NCI-H345 treated with DMSO at 0.1 percent for 48 hours (cell line): ENCODE results near the gene DAGLA.
A peak's percentile ranks its signal among the peaks of the same experiment; 100 is the strongest.

ENCODE experiments used
- DNase-seq: peaks from one replicate; lab custom pipeline; 2025; ENCODE audit not compliant: unreplicated experiment; lab: John Stamatoyannopoulos, UW

Gene DAGLA

DNA sequence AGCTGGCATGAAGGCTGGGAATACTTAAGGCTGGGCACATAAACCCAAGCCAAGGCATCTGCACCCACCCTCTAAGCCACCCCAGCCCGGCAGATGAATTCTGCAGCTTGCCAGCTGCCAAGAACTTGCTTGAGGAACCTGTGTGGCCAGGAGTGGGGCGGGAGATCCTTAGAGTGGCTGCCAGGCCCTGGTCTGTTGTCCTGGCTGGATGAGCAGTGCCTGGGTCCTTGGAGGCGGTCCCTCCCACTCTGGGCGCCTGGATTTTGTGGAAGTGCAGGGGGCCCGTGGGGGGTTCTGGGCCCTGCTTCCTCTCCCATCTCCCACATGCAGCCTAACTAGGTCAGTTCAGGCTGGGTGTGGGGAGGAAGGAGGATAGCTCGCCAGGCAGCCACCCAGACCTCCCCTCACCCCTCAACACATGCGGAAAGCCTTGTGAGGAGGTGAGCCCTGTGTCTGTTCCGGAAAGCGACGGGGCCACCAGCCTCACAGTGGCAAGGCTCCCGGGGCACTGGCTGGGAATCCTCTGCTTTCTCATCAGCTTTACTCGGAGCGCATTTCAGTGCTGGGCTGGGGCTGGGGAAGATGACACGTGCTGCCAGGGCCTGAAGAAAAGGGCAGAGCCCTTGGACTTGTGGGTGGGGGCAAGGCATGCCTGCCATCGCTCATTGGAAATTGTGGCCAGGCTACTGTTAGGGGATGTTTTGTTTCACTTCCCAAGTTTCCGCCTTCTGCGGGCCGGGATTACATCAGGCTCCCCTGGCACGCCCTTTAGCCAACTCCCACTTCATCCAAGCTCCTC lies 8.4 kb downstream of the DAGLA start:
- DNase-seq, result no peak

DNA sequence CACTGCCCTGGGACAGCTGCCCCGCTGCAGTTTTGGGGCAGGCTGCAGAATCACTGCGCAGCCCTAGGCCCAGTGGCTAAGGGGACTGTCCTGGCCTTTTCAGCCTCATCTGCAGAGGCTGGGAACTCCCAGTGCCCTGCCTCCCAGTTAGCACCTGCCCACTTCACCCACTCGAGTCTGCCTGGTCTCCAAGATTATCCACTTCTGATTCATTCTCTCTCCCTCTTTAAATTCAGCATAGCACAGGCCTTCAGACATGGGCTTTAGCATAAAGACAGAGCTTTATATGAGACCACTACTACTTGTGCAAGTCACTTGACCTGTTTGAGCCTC lies 8.9 kb downstream of the DAGLA start:
- no peak for DNase-seq

DNA sequence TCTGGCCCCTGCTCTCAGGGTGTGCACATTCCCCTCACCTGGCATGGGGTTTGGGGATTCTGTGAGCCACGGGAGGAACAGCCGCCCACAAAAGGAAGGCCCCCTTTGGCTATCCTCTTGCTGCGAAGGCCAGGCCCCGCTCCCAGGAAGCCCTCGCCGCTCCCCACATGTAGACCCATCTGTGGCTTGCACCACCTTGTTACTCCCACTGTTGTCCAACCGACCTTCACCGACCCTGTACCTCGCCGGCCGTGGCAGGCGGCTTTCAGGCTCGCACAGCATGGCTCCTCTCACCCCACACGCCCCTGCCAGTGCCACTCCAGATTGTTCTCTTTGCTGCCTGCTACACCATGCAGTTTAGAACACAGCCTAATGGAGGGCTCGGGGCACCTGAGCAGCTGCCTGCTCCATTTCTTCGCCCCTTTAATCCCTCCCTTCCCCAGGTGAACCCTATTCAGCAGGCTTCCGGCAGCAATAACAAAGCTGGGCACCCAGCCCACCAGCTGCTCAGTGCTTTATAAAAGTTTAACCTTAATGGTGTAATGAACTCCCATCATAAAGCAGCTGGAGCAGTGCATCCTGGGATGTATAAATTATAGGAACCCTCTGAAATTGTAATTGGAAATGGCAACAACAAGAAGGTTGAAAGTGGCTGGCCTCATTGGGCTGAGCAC lies 10.7 kb downstream of the DAGLA start:
- DNase-seq, result peak; percentile 86

GRCh38 chr11:61691380-61692156 lies 11.4 kb downstream of the DAGLA start:
- peak; percentile 86 for DNase-seq

DNA sequence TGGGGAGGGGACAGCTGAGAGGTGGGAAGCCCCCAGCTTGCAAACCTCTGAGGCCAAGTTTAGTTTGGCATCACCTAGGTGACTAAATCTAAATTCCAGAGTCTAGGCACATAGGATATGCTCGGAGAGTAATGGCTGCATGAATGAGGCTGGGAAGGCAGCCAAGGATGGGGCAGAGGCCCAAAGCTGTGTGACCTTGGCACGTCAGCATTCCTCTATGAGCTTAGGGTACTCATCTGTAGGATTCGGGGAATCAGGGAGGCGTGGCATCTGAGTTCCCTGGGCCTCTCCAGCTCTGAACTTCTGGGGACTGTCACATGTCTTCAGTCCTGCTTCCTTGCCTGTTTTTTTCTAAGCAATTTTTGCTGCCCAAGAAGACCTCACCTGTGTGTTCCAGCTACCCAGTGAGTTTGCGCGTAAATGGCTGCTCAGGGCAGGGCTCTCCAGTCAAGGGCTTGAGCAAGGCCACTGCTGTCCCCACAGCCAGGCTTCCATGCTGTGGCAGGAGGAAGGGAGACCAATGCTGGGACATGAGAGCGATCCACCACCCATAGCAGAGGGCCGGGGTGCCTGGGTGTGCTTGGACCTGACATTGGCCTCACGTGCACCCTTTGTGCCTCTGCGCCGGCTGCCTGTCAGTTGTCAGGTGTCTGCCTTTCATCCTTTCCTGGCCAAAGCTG lies 13.9 kb downstream of the DAGLA start:
- DNase-seq, result peak; percentile 42

- DNase-seq, result peak; percentile 91
Measured at GRCh38 chr11:61694602-61694939, 14.4 kb downstream of the DAGLA start.

DNA sequence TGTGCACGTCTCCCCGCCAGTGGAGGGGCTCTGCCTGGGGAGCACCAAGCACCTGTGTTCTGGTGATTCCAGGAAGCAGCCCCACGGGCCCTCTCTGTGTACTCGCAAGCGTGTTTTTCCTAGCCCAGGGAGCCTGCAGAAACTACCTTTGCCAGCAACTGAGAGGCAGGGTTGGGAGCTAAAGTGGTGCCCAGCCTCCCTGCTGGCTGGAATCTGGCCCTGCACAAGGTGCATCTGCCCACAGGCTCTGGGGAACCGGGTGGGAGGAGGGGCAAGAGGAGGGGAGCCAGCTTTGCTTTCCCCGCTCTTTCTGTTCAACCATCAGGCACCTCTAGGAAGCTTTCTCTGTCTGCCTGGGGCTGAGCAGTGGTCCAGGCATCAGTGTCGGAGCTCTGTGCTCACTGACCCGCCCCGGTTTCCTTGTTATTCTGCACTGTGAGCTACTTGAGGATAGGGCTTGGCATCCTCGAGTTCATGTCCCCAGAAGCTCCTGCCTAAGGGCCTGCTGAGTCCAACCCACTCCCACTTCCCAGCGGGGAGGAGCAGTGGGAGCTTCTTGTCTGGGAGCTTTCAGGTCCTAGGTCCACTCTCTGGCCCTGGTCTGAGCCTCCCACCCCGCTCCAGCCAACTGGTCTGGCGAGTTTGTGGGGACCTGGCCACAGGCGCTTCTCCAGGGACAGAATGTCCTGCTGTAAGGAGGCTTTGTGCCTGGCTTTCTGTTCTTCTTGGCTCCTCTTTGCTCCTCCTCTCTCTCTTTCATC lies 14.9 kb downstream of the DAGLA start:
- DNase-seq, result no peak

DNA sequence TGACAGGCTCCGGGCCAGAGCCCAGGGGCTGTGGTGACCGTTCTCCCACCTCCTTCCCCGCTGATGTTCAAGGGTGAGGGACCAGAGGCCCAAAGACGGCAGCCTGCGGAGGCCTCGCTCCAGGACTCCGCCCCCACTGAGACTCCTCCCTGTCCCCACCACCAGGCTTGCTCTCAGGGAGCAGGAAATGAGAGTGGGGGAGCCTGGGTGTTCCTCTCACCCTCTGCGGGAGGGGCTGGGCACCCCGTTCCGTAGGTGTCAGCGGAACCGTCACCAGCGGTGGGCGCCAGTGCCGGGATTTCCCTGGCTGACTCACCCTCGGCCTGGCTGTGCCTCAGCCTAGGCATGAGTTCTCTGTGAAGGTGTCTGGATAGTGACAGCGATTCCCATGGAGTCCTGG lies 15.7 kb downstream of the DAGLA start:
- no peak for DNase-seq

DNA sequence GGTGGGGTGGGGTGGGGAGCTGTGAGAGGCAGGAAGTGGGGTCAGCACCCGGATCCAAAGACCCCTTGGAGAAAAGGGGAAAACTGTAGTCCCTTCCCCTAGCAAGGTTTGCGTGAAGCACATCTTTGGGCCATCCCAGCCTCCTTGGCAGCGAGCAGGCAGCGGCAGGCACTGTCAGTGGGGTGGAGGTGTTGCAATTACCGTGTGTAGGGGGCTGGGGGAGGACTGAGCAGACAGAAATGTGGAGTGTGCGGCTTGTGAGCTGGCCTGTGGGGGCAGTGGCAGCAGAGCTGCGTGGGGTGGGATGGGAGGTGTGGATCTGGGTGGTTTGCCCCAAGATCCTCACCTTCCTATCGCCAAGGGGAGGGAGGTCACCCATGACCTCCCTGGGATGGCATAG lies 16.4 kb downstream of the DAGLA start:
- no peak for DNase-seq

- no peak for DNase-seq
Measured at GRCh38 chr11:61697078-61697502, 16.9 kb downstream of the DAGLA start.

GRCh38 chr11:61697764-61698163 lies 17.6 kb downstream of the DAGLA start:
- no peak for DNase-seq

- peak; percentile 21 for DNase-seq
Measured at GRCh38 chr11:61698173-61698948, 18.2 kb downstream of the DAGLA start.

GRCh38 chr11:61699737-61700160 lies 19.6 kb downstream of the DAGLA start:
- DNase-seq, result peak; percentile 79

DNA sequence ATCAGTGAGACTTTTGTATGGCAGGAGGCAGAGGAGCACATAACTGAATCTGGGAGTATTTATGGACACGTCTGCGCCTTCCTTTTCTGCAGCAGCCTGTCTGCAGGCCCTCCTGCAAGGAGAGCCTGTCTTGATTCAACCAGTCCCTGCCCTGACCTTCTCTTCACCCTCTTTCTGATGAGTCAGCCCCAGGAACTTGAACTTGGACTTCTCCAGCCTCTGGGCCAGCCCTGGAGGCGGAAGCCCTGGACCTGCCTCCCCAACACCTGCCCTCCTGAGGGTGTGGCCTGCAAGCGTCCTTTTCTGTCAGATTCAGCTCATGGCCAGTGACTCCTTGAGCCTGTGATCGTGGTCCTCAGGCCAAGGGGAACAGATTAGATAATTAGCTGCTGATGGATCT lies 20.0 kb downstream of the DAGLA start:
- DNase-seq, result no peak

GRCh38 chr11:61700720-61701119 lies 20.5 kb downstream of the DAGLA start:
- no peak for DNase-seq

- DNase-seq, result peak; percentile 68
Measured at GRCh38 chr11:61701242-61701886, 21.2 kb downstream of the DAGLA start.

DNA sequence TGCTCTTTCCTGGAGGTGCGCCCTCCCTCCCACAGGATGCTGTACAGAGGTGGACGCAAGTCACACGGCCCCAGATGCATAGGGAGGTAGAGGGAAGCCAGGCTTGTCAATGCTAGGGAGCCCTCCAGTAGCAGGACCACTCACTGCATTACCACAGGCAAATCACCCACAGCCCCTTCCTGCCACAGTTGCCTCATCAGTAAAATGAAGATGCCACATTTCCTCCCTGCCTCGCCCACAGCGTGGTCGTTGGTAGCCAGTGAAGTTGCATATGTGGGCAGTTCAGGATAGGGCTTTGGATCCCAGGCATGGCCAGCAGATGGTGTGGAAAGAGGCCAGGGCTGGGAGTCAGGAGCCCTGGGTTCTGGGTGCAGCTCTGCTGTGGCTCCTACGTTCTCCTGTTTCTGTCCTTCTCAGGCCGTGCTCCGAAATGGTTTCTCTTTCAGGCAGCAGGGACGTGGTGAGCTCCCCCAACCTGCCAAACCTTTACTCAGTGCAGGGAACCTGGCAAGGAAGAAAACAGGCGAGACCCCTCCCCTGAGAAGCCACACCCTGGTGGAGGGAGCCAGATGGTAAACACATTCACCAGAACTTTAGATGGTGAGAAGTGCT lies 22.6 kb downstream of the DAGLA start:
- DNase-seq, result no peak

DNA sequence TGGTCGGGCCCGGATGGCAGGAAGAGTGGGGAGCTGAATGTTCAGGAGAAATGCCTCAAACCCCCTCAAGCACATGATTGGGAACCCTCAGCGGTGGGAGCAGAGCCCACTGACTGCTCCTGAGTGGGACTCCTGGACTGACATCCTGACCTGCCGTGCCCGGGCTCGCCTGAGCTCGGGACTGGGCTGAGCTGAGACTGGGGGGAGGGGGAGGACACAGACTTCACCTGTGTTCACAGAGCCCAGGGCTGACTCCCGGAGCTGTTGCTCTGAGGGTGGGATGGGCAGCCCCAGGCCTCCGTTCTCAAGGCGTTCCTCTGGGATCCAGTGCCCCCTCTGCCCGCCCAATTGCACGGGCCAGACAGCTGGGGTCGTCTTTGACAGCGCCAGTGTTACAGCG lies 24.6 kb downstream of the DAGLA start:
- DNase-seq, result no peak
